Activated CD4-positive, alpha-beta T cell treated with anti-CD3 and anti-CD28 coated beads, Interleukin-2, amount 50 U/mL, for 24 hours (primary cell): ENCODE measurements around the gene MARK3.
"Not testable (repeated sequence)": the region's sequence is repeated elsewhere in the genome, so short reads cannot be mapped to it uniquely, and the experiment has no call there.

ENCODE experiments used
- DNase-seq, 2 donors: peaks; one replicate each; pipeline ENCODE4 v3.0.0-alpha.2; 2020; ENCODE audit warnings: low read depth in 1 of 2, low spot score in 1 of 2

MARK3 gene

GRCh38 chr14:103510724-103511693 lies 125.8 kb downstream of the MARK3 start:
- no peak for DNase-seq

- not testable (repeated sequence) for DNase-seq
These were observed 127.0 kb downstream of the MARK3 start for GRCh38 chr14:103512180-103512579.

DNA sequence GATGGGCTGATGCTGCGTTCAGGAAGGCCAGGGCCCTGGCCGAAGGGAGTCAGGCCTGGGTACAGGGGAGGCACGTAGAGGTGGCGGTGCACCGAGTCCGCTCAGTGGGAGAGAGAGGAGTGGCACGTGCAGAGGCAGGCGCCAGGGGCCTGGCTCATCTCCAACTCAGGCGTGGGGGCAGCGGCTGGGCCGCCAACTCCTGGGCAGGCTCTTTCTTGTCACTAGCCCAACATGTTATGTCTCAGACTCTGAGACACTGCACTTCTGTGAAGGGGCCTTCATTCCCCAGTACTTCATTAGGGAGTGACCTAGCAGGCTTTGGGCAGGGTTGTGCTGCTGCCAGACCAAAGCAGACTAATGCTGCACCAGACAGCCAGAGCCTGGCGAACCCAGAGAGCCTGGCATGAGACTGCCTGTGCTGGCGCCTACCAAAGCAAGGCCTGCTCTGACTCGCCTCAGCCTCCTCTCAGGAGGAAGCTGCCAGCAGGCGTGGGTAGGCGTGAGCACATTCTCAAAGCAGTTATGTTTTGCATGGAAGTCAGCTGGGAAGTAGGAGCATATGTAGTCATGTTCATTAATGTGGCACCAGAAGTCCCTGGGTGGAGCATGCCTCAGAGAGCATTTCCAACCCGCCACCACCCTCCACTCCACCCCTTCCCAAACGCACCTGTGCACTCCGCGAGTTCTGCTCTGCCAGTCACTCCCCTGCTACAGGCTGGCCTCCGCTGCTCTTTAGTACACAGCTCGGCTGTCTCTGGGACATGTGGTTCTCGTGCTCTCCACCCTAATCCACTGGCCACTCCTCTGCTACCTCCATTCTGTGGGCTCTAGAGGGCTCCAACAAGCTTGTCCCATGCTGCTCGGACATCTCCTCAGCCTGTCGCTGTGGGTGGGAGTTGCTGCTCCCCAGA lies 127.7 kb downstream of the MARK3 start:
- DNase-seq: no peak

GRCh38 chr14:103514596-103515421 lies 129.6 kb downstream of the MARK3 start:
- DNase-seq: no peak

- DNase-seq: no peak
These were observed 131.4 kb downstream of the MARK3 start for GRCh38 chr14:103516426-103517173.

- DNase-seq: no peak
These were observed 132.0 kb downstream of the MARK3 start for GRCh38 chr14:103517174-103517566.

GRCh38 chr14:103517721-103518421 lies 132.7 kb downstream of the MARK3 start:
- DNase-seq: no peak

DNA sequence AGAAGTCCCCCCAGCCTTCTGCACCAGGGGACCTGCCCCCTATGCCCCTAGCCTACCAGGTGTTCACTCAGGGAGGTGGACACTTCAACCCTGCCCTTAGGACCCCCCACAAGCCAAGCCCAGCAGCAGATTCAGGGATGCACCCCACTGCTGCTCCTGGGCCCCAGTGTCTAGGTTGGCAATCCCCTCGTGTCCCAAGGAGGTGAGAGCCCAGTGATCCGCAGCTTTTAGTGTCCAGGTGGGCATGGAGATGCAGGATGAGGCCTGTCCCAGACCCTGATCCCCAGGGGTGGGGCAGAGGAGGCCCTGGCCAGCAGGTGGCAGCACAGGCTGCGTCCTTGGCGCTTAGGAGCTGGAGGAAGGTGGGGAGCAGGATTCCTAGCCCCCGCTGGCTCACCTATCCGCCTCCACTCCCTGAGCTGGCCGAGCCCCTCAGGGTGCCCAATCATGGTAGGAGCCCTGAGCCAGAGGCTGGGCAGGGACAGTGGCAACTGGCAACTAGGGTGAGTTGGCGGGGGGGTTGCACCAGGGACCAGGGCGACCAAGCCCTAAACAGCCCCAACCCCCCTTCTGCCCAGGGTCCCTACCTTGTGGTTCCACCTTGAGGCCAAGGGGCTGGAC lies 133.3 kb downstream of the MARK3 start:
- no peak for DNase-seq

- no peak for DNase-seq
These were observed 134.0 kb downstream of the MARK3 start for GRCh38 chr14:103519043-103519836.

DNA sequence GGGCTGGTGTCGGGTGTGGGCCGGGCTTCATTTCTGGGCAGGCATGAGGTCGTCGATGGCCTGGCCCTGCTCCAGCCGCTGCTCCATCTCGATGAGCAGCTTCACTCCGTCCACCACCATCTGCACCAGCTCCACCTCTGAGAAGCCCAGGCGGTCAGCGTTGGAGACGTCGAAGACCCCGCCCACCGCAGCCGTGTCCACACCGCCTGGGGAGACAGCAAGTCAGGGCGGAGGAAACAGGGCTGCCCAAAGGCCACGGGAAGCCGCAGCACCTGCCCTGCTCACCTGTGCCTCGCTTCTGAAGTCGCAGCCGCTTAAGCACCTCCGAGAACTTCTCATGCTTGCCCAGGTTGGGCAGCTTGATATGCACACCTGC lies 134.6 kb downstream of the MARK3 start:
- DNase-seq: no peak

GRCh38 chr14:103520269-103520656 lies 135.0 kb downstream of the MARK3 start:
- DNase-seq: no peak

GRCh38 chr14:103520657-103521437 lies 135.6 kb downstream of the MARK3 start:
- no peak for DNase-seq

GRCh38 chr14:103521438-103521950 lies 136.3 kb downstream of the MARK3 start:
- no peak for DNase-seq

- DNase-seq: no peak
These were observed 136.8 kb downstream of the MARK3 start for GRCh38 chr14:103521951-103522563.

DNA sequence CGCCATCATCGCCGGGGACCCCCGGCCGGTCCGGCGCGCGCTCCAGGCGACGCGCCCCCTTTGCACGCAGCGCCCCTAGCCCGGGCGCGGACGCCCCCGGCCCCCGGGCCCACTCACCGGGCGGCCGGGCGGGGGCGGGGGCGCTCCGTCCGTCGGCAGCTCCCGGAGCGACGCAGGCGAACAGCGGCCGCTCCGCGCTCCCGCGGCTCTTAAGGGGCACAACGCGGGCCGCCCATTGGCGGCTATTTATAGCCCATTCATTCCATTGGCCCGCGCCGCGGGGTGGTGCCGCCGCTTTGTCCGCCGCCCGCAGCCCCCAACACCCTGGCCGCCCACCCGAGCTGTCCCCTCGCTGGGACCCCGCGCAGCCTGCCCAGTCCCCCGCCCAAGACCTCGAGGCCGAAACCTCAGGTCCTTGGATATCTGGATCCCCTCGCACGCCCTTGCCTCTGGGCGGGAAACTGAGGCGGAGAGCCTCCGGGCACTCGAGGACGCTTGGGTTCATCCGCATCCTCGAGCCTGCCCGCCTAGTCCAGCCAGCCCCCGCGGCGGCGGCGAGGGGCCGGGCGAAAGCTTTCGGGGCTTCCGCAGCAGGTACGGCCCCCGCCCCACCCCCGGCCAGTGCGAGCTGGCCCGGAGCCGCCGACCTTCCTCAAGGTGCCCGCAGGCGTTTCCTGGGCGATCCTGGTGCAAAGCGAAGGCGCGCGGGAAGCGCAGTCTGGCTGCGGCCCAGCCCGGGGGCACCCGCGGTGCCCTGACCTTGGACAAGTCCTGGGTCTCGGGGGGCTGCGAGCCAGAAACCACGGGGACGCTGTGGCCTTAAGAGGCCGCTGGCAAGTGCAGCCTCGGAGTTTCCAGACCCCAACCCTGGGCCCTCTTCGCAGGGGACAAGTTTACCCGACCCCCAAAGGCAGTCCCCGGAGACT lies 137.7 kb downstream of the MARK3 start, which contains the start of gene CKB:
Gene CKB, minus strand, starts transcription at position 182 of the 926 bp plus-strand sequence. CDS start 337 bp downstream, outside the sequence.
- DNase-seq: no peak

DNA sequence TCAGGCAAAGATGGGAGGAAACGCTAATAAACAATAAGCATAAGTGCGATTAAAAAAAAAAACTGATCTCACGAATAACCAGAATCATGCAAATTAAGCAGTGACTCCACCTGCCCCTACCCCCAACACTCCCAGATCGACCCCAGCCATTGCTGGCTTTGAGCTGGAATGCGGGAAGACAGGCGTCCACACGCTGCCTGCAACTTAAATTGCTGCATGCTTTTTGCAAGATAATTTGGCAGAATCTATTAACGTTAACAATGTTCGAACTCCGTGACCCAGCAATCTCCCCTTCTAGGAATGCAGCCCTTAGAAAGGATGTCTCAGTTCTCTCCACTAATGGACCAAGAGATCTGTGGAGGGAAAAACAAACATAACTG lies 138.3 kb downstream of the MARK3 start:
- DNase-seq: no peak
